GM20431 (cell line): Measurements from ENCODE around the gene ZNF30.
"Not testable (repeated sequence)": the region's sequence is repeated elsewhere in the genome, so short reads cannot be mapped to it uniquely, and the experiment has no call there.

Experiments used
- in situ Hi-C: fragments of 300-500 bp; cut with MseI, MboI; formaldehyde crosslinking; loops from one replicate; pipeline ENCODE4 v1.15.0; 2020; ENCODE audit warnings: low sequenced_read_pairs; ENCODE audit not compliant: unreplicated experiment

The ZNF30 gene

DNA sequence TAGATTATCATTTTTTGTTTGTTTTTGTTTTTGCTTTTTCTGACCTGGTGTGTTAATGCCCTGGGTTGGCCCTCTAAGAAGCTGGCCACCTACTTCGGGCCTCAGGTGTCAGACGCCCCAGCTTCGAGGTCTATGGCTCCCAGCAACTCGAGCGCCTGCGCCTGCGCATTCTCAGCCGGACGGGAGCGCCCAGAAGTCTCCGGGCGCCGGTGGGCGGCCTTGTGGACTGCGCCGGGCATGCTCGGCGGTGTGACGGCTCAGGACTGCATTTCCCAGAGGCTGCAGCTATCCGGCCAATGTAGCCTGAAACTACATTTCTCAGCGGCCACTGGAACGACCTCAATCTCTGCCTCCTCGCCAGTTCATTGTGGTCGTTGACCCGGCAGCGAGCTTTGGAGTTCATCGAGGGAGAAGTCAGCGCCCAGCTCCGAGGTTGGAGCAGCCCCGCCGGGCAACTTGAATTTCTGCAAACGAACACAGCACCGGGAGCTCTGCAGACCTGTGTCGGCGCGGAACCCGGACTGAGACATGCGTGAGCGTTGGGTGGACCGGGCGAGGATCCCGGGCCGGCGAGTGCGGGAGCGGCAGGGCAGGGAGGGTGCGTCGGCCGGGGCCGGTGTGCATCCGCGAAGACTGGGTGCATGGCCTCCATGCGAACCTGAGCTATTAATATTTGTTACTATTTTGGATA lies at the start of gene ZNF30:
TSS of gene ZNF30 (plus strand) at position 219 of the 691 bp plus-strand sequence. CDS start 3,045 bp downstream, outside the sequence.
- in situ Hi-C loops, result no loop called here

DNA sequence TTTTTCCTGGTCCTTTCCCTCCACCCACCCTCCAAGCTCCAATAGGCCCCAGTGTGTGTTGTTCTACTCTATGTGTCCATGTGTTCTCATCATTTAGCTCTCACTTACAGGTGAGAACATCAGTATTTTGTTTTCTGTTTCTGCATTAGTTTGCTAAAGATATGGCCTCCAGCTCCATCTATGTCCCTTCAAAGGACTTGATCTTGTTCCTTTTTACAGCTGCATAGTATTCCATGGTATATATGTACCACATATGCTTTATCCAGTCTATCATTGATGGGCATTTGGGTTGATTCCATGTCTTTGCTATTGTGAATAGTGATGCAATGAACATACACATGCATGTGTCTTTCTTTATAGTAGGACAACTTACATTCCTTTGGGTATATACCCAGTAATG lies 47.1 kb upstream of the ZNF30 start:
- in situ Hi-C loops, result no loop called here

DNA sequence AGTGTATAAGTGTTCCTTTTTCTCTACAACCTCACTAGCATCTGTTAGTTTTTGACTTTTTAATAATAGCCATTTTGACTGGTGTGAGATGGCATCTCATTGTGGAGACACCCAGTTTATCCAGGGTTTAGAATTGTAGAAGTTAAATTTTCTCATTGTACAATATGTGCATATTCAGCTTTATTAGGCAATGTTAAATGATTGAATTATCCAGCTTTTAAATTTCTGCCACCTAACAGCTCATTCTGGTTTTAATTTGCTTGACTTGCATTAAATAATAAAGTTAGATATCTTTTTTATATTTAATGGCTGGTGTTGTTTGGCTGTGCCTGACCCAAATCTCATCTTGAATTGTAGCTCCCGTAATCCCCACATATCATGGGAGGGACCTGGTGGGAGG lies 46.7 kb upstream of the ZNF30 start:
- in situ Hi-C loops, result no loop called here

DNA sequence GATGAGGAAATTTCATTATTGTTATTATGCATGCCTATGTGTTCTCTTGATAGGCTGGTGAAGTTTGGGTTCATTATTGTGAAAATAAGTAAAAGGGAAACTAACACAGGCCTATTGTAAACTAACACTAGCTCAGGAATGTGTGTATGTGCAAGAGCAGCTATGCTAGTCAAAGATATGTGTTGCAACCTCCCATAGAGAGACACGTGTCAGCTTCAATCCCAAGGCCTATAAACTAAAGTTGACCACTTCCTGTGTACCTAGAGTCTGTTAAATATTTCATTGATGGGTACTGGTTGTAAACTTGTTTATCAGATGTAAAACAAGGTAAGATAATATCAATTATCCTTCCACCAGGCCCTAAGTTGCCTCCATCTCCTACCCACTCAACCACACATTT lies 44.7 kb upstream of the ZNF30 start:
- in situ Hi-C loops, result no loop called here

DNA sequence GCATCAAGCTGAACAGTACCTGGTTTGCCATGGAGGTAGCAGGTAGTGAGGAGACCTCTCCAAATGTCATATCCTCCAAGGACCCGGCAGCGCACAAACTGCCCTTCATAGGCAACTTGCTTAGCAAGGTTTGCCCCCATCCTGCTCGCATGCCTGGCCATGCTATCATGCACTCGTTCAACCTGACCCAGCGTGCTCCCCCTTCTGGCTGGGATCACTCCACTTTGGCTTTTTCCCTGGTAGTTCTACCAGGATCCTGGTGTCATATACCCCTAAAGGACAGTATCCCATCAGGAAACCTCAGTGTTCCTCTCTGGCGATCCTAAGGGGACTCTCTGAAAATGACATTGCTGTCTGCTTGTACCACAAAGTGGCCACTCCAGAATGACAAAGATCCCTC lies 38.6 kb upstream of the ZNF30 start:
- in situ Hi-C loops, result no loop called here

DNA sequence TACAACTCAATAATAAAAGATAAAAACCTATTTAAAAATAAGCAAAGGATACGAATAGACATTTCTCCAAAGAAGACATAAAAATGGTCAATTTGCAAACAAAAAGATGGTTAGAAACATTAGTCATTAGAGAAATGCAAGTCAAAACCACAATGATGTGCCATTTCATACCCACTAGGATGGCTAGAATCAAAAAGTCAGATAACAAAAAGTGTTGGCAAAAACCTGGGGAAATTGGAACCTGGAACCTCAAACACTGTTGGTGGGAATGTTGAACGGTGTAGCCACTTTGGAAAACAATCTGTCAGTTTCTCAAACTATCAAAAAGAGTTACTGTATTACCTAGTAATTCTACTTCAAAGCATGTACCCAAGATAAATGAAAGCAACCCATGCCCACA lies 26.5 kb upstream of the ZNF30 start:
- in situ Hi-C loops, result no loop called here

DNA sequence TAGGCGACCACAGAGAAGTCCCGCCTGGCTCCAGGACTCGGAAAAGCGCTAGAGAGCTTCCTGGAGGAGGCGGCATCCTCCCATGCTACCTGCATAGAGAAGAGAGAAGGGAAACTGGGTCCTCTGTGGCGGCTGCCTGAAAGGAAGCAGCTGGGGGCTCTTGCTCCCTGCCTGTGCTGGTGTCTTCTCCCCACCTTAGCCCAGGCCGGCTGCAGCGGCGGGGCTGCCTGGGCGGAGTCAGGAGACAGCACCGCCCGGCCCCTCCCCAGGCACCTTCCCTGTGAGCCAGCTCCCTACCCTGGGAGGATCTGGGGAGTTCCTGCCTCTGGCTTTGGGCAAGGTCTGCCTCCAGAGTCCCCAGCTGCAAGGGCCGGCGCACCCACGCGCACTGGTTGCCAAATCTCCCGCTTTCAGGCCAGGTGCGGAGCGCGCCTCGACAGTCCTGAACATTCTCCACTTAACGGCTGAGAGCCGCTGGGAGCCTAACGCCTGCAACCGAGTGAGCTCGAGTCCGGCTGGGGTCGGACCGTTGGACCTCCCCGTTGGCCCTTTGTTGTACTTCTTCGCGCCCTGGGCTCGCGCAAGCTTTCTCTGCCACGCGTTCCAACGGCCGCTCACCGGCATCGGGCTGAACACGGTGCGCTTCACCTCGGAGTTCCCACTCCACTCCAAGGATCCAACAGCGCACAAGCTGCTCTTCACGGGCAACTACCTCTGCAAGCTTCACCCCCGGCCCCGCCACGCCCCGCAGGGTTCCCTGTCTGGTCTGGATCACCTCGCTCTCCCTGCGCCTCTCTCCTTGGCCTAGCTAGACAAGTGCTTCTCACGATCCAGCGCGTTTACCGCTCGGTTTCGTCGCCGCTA lies 21.8 kb upstream of the ZNF30 start:
- in situ Hi-C loops, result no loop called here

DNA sequence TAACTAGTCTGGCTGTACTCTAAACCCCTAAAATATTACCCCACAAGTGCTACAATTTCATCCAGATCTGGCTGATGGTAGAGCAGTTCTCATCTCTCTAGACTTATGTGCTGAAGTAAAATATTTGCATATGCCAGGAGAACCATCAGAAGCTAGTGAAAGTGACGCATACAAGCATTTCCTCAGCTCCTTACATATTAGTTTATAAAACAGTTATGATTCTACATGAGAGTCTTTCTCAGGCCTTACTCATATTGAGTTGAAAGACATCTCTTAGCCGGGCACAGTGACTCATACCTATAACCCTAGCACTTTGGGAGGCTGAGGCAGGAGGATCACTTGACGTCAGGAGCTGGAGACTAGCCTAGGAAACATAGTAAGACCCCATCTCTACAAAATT lies 15.9 kb upstream of the ZNF30 start:
- in situ Hi-C loops, result no loop called here

DNA sequence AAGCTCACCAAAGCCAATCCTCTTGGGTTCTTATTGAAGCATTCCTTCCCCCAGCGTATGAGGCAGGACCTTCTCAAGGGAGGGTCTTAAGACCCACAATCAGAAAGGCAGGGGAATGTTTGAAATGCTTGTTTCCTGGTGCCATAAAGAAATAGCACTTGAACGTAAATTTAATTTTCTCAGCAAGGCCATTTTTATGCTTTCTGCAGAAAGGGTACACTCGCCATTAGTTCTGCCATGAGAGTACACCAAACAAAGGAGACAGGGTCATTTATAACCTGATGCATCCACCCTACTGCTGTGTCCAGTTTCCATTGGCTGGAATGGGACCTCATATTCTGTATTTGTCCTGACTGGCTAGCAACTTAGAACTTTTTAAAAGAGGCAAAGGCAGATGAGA lies 9.6 kb upstream of the ZNF30 start:
- in situ Hi-C loops, result not testable (repeated sequence)

DNA sequence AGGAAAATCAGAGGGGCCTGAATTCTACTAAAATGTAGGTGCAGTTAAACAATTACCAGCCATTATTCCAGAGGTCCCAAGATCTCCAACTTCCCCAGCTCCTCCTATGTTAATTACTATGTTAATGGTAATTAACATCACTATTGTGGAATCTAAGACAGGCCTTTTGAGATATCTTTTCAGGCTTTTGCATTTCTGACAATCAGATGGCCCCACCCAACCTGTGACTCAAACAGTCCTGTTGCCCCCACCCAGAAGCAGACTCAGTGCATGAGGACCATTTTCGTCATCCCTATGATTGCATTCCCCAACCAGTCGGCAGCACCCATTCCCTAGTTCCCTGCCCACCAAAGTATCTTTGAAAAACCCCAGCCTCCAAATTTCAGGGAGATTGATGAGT lies 8.5 kb upstream of the ZNF30 start:
- in situ Hi-C loops, result no loop called here

DNA sequence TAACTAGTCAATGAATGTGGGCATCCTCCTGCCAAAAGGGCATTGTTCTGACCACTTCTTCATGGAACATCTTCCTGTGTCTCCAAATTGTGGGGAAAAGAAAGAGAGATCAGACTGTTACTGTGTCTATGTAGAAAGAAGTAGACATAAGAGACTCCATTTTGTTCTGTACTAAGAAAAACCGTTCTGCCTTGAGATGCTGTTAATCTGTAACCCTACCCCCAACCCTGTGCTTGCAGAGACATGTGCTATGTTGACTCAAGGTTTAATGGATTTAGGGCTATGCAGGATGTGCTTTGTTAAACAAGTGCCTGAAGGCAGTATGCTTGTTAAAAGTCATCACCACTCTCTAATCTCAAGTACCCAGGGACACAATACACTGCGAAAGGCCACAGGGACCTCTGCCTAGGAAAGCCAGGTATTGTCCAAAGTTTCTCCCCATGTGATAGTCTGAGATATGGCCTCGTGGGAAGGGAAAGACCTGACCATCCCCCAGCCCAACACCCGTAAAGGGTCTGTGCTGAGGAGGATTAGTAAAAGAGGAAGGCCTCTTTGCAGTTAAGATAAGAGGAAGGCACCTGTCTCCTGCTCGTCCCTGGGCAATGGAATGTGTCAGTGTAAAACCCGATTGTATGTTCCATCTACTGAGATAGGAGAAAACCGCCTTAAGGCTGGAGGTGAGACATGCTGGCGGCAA lies 6.5 kb upstream of the ZNF30 start:
- in situ Hi-C loops, result not testable (repeated sequence)

DNA sequence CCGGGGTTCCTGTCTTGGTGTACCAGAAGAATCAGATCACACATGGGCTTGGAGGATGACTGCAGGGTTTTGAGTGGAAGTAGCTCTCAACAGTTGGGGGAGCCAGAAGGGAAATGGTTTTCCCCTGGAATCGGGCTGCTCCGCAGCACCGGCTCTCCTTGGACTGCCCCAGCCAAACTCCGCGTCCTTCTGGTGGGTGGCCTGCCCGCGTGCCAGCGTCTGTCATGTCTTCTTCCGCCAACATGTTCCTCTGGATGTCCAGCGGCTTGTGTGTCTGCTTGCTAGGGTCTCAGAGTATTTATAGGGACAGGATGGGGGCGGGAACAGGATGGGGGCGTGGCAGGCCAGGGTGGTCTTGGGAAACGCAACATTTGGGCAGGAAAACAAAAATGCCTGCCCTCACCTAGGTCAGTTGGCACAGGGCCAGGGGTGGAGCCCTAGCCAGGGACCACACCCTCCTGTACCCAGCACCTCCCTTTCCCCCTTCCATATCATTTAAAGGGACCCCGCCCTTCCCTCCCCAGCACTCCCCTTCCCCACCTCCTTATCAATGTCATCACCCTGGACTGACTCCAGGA lies 1.3 kb upstream of the ZNF30 start:
- in situ Hi-C loops, result no loop called here

DNA sequence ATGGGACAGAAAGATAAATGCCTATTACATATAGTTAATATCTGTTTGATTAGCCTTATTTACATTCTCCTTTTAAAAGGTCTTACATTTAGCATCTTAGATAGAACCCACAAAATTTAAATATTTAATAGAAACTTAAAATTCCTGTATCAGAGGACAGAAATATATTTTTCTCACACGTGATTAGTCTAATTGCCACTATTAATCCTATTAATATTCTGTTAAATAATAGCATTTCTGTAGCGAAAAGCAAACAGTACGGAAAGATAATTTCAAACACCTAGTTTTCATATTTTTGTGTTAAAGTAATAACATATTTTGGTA lies 380 bp upstream of the ZNF30 start:
- in situ Hi-C loops, result no loop called here

DNA sequence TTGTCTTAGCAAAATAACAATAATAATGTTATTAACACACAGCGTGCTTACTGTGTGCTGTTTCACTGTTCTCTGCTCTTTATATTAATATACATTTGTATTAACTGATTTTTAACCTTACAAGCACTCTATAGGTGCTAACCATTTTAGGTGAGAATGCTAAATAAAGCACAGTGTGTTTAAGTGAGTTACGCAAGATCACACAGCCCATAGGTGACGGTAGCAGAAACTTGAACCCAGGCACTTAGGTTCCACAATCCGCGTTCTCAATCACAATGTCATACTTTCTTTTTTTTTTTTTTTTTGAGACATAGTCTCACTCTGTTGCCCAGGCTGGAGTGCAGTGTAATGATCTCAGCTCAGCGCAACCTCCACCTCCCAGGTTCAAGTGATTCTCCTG lies 5.8 kb downstream of the ZNF30 start:
- in situ Hi-C loops, result no loop called here

DNA sequence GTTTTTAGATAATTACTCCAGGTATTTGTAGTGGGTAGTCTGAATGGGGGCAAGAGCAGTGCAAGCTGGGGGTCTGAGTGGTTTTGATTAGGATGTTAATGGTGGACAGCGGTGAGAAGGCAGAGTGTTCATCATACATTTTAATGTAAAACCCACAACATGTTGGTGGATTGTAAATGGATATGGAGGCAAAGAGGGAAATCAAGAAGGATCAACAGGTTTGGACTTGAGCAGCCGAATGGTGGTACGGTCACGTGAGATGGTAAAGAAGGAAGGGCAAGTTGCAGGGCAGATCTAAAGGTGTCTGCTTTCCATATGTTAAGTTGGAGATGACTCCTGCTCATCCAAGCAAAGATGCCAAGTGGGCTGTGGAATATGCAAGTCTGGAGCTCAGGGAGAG lies 9.5 kb downstream of the ZNF30 start:
- in situ Hi-C loops, result no loop called here

DNA sequence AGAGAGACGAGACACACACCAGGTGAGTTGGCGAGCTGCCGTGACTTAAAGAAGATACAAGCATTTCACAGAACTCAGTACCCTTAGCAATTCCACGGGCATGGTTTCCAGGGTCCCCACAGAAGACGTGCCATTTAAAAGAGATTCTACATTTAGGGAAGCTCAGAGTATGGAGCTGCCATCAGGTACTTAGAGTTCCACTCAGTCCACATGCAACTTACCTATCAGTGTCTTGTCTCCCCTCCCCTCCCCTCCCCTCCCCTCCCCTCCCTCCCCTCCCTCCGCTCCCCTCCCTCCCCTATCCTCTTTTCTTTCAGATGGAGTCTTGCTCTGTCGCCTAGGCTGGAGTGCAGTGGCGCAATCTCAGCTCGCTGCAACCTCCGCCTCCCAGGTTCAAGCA lies 12.2 kb downstream of the ZNF30 start:
- in situ Hi-C loops, result no loop called here

DNA sequence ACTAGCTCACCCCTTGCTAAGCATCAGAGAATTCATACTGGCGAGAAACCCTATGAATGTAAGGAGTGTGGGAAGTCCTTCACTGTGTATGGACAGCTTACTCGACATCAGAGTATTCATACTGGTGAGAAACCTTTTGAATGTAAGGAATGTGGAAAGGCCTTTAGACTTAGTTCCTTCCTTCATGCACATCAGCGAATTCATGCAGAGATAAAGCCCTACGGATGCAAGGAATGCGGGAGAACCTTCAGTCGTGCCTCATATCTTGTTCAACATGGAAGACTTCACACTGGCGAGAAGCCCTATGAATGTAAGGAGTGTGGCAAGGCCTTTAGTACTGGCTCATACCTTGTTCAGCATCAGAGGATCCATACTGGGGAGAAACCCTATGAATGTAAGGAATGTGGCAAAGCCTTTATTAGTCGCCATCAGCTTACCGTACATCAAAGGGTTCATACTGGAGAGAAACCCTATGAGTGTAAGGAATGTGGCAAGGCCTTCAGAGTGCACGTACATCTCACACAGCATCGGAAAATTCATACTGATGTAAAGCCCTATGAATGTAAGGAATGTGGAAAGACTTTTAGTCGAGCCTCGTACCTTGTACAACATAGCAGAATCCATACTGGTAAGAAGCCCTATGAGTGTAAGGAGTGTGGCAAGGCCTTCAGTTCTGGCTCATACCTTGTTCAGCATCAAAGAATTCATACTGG lies 17.3 kb downstream of the ZNF30 start:
- in situ Hi-C loops, result no loop called here

DNA sequence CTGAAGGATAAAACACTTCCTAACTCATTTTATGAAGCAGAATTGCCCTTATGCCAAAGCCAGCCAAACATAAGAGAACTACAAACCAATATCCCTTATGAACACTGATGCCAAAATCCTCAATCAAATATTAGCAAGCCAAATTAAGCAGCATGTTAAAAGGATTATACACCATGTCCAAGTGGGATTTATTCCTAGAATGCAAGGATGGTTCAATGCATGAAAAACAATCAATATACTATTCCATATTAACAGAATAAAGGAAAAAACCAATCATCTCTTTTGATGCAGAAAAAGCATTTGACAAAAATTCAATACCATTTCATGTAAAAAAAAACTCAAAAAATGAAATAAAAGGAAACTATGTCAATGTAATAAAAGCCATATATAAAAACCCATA lies 26.4 kb downstream of the ZNF30 start:
- in situ Hi-C loops, result no loop called here

DNA sequence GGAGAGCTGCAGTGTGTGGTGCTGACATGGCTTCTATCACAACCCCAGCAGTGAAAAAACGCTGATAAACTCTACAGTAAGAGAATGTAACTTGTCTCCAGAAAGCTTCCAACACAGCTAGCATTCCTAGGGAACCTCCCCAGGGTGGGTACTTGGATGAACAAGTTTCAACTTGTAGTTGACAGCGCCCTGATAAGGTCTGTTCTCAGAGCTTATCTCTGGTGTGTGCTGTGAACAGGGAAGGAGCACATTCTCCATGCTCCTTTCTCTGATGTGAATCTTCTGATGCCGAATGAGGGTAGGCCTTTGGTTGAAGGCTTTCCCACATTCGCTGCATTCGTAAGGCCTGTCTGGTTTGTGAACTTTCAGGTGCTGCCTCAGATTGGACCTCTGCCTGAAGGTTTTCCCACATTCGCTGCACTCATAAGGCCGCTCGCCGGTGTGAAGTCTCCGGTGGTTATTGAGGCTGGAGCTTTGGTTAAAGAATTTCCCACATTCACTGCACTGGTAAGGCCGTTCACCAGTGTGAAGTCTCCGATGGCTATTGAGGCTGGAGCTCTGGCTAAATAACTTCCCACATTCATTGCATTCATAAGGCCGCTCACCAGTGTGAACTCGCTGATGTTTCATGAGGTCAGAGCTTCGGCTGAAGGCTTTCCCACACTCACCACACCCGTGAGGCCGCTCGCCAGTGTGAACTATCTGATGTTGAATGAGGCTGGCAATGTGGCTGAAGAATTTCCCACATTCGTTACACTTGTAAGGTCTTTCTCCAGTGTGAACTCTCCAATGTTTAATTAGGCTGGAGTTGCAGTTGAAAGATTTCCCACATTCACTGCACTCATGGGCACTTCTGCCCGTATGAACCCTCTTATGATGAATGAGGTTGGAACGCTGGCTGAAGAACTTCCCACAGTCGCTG lies 31.4 kb downstream of the ZNF30 start:
- in situ Hi-C loops, result no loop called here
